Neural progenitor cell (in vitro differentiated cells): ENCODE data around the gene HAL. TPM values are rescaled to one million over a fixed set of nuclear protein-coding genes. Genes with fewer than 3 reads are reported as not detected.
A peak's percentile ranks its signal among the peaks of the same experiment; 100 is the strongest.

Experiments used
- DNase-seq: peaks from one replicate; pipeline ENCODE4 v3.0.0-alpha.2; 2016; ENCODE audit warnings: low spot score
- H2AFZ ChIP-seq: fragments of 200-600 bp; sonication (generic); replicated peaks from 2 replicates; pipeline ENCODE4 v1.6.1; 2016; ENCODE audit warnings: antibody characterized with exemption
- H3F3A ChIP-seq: fragments of 200-600 bp; sonication (generic); 2 replicates; pipeline ENCODE4 v1.6.1; 2016; ENCODE audit warnings: antibody characterized with exemption, low read depth
- H3K27ac ChIP-seq: fragments of 200-600 bp; sonication (generic); 2 replicates; pipeline ENCODE4 v1.5.1; 2016; ENCODE audit warnings: mild to moderate bottlenecking
- H3K27me3 ChIP-seq: fragments of 200-600 bp; sonication (generic); 2 replicates; pipeline ENCODE4 v1.6.1; 2016; ENCODE audit warnings: mild to moderate bottlenecking, moderate library complexity
- H3K36me3 ChIP-seq: fragments of 200-600 bp; sonication (generic); 2 replicates; pipeline ENCODE4 v1.5.1; 2016
- H3K4me1 ChIP-seq: fragments of 200-600 bp; sonication (generic); 2 replicates; pipeline ENCODE4 v1.6.1; 2016; ENCODE audit warnings: mixed run types
- H3K4me2 ChIP-seq: fragments of 200-600 bp; sonication (generic); 2 replicates; pipeline ENCODE4 v1.6.1; 2016
- H3K4me3 ChIP-seq: fragments of 200-600 bp; sonication (generic); 2 replicates; pipeline ENCODE4 v1.5.1; 2016
- H3K79me2 ChIP-seq: fragments of 200-600 bp; sonication (generic); 2 replicates; pipeline ENCODE4 v1.6.1; 2016; ENCODE audit warnings: low read depth
- H3K9ac ChIP-seq: fragments of 200-600 bp; sonication (generic); 2 replicates; pipeline ENCODE4 v1.6.1; 2016
- H3K9me3 ChIP-seq: fragments of 200-600 bp; sonication (generic); 2 replicates; pipeline ENCODE4 v1.5.1; 2016; ENCODE audit warnings: low read depth
- H4K20me1 ChIP-seq: fragments of 200-600 bp; sonication (generic); 2 replicates; pipeline ENCODE4 v1.6.1; 2016; ENCODE audit warnings: low read depth
- H3K27ac Mint-ChIP-seq: 3 replicates; pipeline ENCODE4 v1.8.0; 2021; ENCODE audit warnings: mixed read lengths
- H3K27me3 Mint-ChIP-seq: 2 replicates; pipeline ENCODE4 v1.8.0; 2022; ENCODE audit warnings: low read depth, mild to moderate bottlenecking, inconsistent platforms, moderate library complexity, mixed read lengths; ENCODE audit not compliant: insufficient read depth
- H3K36me3 Mint-ChIP-seq: 3 replicates; pipeline ENCODE4 v1.8.0; 2021; ENCODE audit warnings: mixed read lengths
- H3K4me1 Mint-ChIP-seq: 3 replicates; pipeline ENCODE4 v1.8.0; 2021; ENCODE audit warnings: mixed read lengths
- H3K4me3 Mint-ChIP-seq: 3 replicates; pipeline ENCODE4 v1.8.0; 2021; ENCODE audit warnings: mild to moderate bottlenecking, moderate library complexity, mixed read lengths
- H3K9me3 Mint-ChIP-seq: 3 replicates; pipeline ENCODE4 v1.8.0; 2020; ENCODE audit warnings: mixed read lengths
- EZH2 ChIP-seq: fragments of 200-600 bp; sonication (generic); IDR thresholded peaks from 2 replicates; pipeline ENCODE4 v1.6.1; 2017; ENCODE audit warnings: antibody characterized with exemption, mild to moderate bottlenecking, moderate library complexity
- EZH2phosphoT487 ChIP-seq: fragments of 200-600 bp; sonication (generic); IDR thresholded peaks from 2 replicates; pipeline ENCODE4 v1.6.1; 2017; ENCODE audit warnings: antibody characterized with exemption
- total RNA-seq: library from RNA; depleted of rRNA; stranded (reverse); fragments of >200 nt; gene quantifications from 2 replicates; pipeline ENCODE4 v1.2.3, GENCODE V29; 2015; ENCODE audit warnings: low replicate concordance
- TF ChIP-seq, protein P1 (sequence below): fragments of 200-600 bp; sonication (generic); IDR thresholded peaks from 2 replicates; pipeline ENCODE4 v1.5.1; 2017; ENCODE audit warnings: antibody characterized with exemption, mild to moderate bottlenecking

The HAL gene
- total RNA-seq, 1 donor from 2014 or later: 0.06 TPM

DNA sequence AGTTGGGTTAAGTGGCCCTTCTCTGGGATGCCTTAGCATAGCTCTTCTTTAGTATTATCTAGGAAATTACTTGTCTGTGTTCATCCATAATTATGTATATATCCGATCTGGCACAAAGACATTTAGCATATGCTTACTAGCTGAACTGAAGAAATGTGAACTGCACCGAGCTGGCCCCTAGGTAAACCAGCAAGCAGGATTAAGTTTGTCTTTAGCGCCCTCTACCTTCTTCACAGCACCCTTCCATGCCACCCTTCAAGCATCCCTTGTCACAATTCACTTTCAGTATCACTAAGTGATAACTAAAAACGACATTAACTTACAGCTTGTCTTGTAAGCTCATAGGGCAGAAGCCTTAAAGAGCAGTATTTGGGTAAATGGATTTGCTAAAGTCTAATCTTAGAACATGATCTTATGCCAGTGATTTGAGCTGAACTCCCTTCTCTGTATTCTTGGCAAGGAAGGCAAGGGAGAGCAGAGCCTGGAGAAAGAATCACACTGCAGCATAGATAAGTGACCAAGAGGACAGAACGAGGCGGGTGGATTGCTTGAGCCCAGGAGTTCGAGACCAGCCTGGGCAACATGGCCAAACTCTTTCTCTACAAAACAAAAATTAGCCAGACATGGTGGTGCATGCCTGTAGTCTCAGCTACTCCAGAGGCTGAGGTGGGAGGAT is 2.6 kb upstream of the HAL start:
- H3K36me3 ChIP-seq: peaks cover 12% of the 10 kb centered on the region
- peaks cover 2% of the 10 kb centered on the region for H3K4me1 Mint-ChIP-seq
- H3K36me3 Mint-ChIP-seq: peaks cover 5% of the 10 kb centered on the region
- H4K20me1 ChIP-seq: no peaks in the 10 kb centered on the region
- no peak overlapping the region for H3K27ac Mint-ChIP-seq
- H3K4me2 ChIP-seq: no peak overlapping the region
- H3K4me3 ChIP-seq: no peak overlapping the region
- H3K79me2 ChIP-seq: no peaks in the 10 kb centered on the region
- H3K27ac ChIP-seq: no peak overlapping the region
- TF ChIP-seq EZH2 (no peak), EZH2phosphoT487 (no peak)
- TF ChIP-seq, protein P1, sequence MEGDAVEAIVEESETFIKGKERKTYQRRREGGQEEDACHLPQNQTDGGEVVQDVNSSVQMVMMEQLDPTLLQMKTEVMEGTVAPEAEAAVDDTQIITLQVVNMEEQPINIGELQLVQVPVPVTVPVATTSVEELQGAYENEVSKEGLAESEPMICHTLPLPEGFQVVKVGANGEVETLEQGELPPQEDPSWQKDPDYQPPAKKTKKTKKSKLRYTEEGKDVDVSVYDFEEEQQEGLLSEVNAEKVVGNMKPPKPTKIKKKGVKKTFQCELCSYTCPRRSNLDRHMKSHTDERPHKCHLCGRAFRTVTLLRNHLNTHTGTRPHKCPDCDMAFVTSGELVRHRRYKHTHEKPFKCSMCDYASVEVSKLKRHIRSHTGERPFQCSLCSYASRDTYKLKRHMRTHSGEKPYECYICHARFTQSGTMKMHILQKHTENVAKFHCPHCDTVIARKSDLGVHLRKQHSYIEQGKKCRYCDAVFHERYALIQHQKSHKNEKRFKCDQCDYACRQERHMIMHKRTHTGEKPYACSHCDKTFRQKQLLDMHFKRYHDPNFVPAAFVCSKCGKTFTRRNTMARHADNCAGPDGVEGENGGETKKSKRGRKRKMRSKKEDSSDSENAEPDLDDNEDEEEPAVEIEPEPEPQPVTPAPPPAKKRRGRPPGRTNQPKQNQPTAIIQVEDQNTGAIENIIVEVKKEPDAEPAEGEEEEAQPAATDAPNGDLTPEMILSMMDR: peak; percentile 86
- H3K9me3 ChIP-seq: no peaks in the 10 kb centered on the region
- H3K9me3 Mint-ChIP-seq: no peaks in the 10 kb centered on the region
- no peak overlapping the region for H3K4me3 Mint-ChIP-seq
- H3K4me1 ChIP-seq: peaks cover 4% of the 10 kb centered on the region
- H3K27me3 ChIP-seq: no peaks in the 10 kb centered on the region
- H2AFZ ChIP-seq: no peak overlapping the region
- peak; percentile 77 for DNase-seq
- H3F3A ChIP-seq: peaks cover 17% of the 10 kb centered on the region
- H3K27me3 Mint-ChIP-seq: peaks cover 3% of the 10 kb centered on the region
- no peak overlapping the region for H3K9ac ChIP-seq

DNA sequence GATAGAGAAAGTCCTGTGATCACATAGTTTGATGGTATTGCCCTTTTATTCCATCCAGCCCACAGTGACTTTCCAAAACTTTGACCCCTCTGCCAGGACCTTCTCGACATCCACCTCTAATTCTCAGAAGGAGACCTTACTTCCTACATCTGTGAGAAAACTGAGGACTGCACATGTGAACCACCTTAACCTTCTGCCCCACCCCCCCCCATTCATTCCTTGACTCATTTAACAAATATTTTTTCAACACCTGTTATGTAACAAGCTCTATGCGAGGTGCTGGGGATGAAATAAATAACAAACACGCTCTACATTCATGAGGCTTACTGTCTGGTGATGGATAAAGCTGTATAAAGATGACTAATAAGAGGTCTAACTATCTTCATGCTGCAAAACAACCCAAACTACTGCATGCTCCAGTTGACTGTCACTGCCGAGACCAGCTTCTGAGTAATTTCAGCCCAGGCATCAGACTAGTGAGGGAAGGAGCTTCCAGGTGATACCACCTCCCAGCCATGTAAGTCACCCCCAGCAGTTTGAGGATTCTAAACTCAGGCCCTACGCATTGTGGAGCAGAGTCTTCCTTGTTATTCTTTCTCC is 1.9 kb upstream of the HAL start:
- no peaks in the 10 kb centered on the region for H3K9me3 ChIP-seq
- H4K20me1 ChIP-seq: no peaks in the 10 kb centered on the region
- H3F3A ChIP-seq: peaks cover 17% of the 10 kb centered on the region
- Mint-ChIP-seq H3K27me3 (peaks cover 3% of the 10 kb centered on the region), H3K4me3 (no peak overlapping the region), H3K4me1 (peaks cover 2% of the 10 kb centered on the region), H3K9me3 (no peaks in the 10 kb centered on the region), H3K36me3 (peaks cover 5% of the 10 kb centered on the region), H3K27ac (no peak overlapping the region)
- H3K4me3 ChIP-seq: no peak overlapping the region
- no peak for DNase-seq
- H3K9ac ChIP-seq: no peak overlapping the region
- H3K36me3 ChIP-seq: peaks cover 10% of the 10 kb centered on the region
- H3K4me1 ChIP-seq: peaks cover 4% of the 10 kb centered on the region
- no peaks in the 10 kb centered on the region for H3K27me3 ChIP-seq
- H3K79me2 ChIP-seq: no peaks in the 10 kb centered on the region
- TF ChIP-seq EZH2phosphoT487 (no peak), EZH2 (no peak)
- TF ChIP-seq, protein P1: no peak
- H3K27ac ChIP-seq: no peak overlapping the region
- H3K4me2 ChIP-seq: no peak overlapping the region
- no peak overlapping the region for H2AFZ ChIP-seq

DNA sequence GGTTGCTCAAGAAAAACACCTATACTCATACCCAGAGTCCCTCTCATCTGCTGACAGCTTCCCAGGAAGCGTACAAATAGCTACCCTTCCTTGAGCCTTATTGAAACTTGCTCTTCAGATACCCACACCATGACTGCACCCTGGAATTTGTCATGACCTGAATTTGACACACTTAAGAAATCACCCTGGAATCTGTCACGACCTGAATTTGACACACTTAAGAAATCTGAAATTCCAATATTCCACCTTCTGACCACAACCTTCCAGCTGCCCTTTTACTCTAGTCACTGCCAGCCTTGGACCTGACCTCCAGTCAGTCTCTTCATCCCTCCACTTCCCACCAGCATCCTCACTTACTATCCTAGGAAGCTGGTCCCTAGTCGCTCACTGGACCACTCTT is 1.1 kb upstream of the HAL start:
- peaks cover 4% of the 10 kb centered on the region for H3K4me1 ChIP-seq
- H3K4me1 Mint-ChIP-seq: peaks cover 2% of the 10 kb centered on the region
- no peak for TF ChIP-seq EZH2phosphoT487
- TF ChIP-seq EZH2: no peak
- H3K9me3 Mint-ChIP-seq: no peaks in the 10 kb centered on the region
- H3K27ac Mint-ChIP-seq: no peak overlapping the region
- peaks cover 3% of the 10 kb centered on the region for H3K27me3 Mint-ChIP-seq
- peaks cover 2% of the 10 kb centered on the region for H3K36me3 Mint-ChIP-seq
- no peak for DNase-seq
- no peak overlapping the region for H3K4me2 ChIP-seq
- no peaks in the 10 kb centered on the region for H3K27me3 ChIP-seq
- no peak overlapping the region for H3K4me3 ChIP-seq
- peaks cover 17% of the 10 kb centered on the region for H3F3A ChIP-seq
- H3K36me3 ChIP-seq: peaks cover 3% of the 10 kb centered on the region
- H3K4me3 Mint-ChIP-seq: no peak overlapping the region
- no peak overlapping the region for H2AFZ ChIP-seq
- H4K20me1 ChIP-seq: no peaks in the 10 kb centered on the region
- H3K79me2 ChIP-seq: no peaks in the 10 kb centered on the region
- no peak overlapping the region for H3K9ac ChIP-seq
- no peak overlapping the region for H3K27ac ChIP-seq
- no peaks in the 10 kb centered on the region for H3K9me3 ChIP-seq
